Tibial artery (tissue), 4 donors: ENCODE data around the gene ROCK2.

Source experiments
- DNase-seq, 2 donors: peaks; one replicate each; pipeline ENCODE4 v3.0.0-alpha.2; 2019
- H3K27ac ChIP-seq, 2 donors: fragments of 200-600 bp; sonication (generic) in 1 of 2; 1 replicate in 1 of 2; 2 replicates in 1 of 2; pipeline ENCODE4 v1.5.1; 2018 to 2019; ENCODE audit warnings: mild to moderate bottlenecking in 1 of 2
- H3K27me3 ChIP-seq, 2 donors: fragments of 200-600 bp; sonication (generic) in 1 of 2; one replicate each; pipeline versions ENCODE4 v1.5.1 to v1.6.0; 2016 to 2019
- H3K36me3 ChIP-seq, 3 donors: fragments of 200-600 bp; sonication (generic) in 2 of 3; one replicate each; pipeline ENCODE4 v1.5.1; 2016 to 2019; ENCODE audit warnings: mild to moderate bottlenecking in 2 of 3
- H3K4me1 ChIP-seq, 4 donors: fragments of 200-600 bp; sonication (generic) in 2 of 4; 1 replicate in 3 of 4; 2 replicates in 1 of 4; pipeline ENCODE4 v1.5.1; 2016 to 2019
- H3K4me3 ChIP-seq, 2 donors: fragments of 200-600 bp; sonication (generic) in 1 of 2; 1 replicate in 1 of 2; 2 replicates in 1 of 2; pipeline ENCODE4 v1.5.1; 2018 to 2019; ENCODE audit warnings: mild to moderate bottlenecking in 2 of 2
- H3K9me3 ChIP-seq, 3 donors: fragments of 200-600 bp; sonication (generic) in 1 of 3; one replicate each; pipeline ENCODE4 v1.5.1; 2016 to 2019
- intact Hi-C: fragments of 100-400 bp; cut with DNase I; formaldehyde crosslinking; loops from one replicate; pipeline ENCODE4 v1.15.0; 2023; ENCODE audit warnings: low total_unique reads
- TF ChIP-seq, protein P1 (sequence below), 2 experiments: fragments of 200-600 bp in 1 of 2; fragments of 450-650 bp in 1 of 2; IDR thresholded peaks; one replicate each; pipeline ENCODE4 v1.5.1; 2017 to 2019; ENCODE audit warnings: antibody characterized with exemption in 2 of 2, mild to moderate bottlenecking in 1 of 2, moderate library complexity in 1 of 2

The ROCK2 gene

DNA sequence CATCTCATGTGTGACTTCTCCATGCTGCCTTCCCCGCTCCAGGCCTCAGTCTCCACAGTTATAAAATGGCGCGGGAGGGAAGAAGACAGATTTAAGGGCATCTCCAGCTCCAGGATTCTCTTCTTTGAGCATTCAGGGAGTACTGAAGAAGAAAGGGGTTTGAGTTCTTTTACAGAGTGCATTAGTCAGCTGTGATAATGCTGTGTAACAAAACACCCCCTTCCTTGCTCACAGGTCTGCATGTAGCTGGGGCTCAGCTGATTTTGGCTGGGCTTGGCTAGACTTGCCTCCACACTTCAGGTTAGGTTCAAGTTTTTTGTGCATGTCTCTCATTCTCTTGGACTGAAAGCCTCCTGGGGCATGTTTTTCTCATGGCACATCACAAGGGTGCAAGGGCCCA, 197.2 kb downstream of the ROCK2 start:
- DNase-seq = no peak
- Histone ChIP-seq H3K4me1 (no peaks in the 10 kb centered on the region), H3K36me3 (no peaks in the 10 kb centered on the region), H3K9me3 (no peaks in the 10 kb centered on the region), H3K4me3 (no peak overlapping the region), H3K27ac (no peak overlapping the region), H3K27me3 (peaks cover 0 to 9% of the 10 kb centered on the region in 2 donors)
- intact Hi-C loops = no loop called here
- TF ChIP-seq, protein P1, sequence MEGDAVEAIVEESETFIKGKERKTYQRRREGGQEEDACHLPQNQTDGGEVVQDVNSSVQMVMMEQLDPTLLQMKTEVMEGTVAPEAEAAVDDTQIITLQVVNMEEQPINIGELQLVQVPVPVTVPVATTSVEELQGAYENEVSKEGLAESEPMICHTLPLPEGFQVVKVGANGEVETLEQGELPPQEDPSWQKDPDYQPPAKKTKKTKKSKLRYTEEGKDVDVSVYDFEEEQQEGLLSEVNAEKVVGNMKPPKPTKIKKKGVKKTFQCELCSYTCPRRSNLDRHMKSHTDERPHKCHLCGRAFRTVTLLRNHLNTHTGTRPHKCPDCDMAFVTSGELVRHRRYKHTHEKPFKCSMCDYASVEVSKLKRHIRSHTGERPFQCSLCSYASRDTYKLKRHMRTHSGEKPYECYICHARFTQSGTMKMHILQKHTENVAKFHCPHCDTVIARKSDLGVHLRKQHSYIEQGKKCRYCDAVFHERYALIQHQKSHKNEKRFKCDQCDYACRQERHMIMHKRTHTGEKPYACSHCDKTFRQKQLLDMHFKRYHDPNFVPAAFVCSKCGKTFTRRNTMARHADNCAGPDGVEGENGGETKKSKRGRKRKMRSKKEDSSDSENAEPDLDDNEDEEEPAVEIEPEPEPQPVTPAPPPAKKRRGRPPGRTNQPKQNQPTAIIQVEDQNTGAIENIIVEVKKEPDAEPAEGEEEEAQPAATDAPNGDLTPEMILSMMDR (IDR thresholded peaks at IDR 0.05) = no peak

- Histone ChIP-seq H3K4me1 (no peaks in the 10 kb centered on the region), H3K27ac (no peak overlapping the region), H3K9me3 (no peaks in the 10 kb centered on the region), H3K4me3 (no peak overlapping the region), H3K36me3 (no peaks in the 10 kb centered on the region), H3K27me3 (peaks cover 0 to 9% of the 10 kb centered on the region in 2 donors)
- TF ChIP-seq, protein P1 (IDR thresholded peaks at IDR 0.05) = no peak
- no peak for DNase-seq
- intact Hi-C loops = no loop called here
Measured at GRCh38 chr2:11146076-11146475, 198.4 kb downstream of the ROCK2 start.

DNA sequence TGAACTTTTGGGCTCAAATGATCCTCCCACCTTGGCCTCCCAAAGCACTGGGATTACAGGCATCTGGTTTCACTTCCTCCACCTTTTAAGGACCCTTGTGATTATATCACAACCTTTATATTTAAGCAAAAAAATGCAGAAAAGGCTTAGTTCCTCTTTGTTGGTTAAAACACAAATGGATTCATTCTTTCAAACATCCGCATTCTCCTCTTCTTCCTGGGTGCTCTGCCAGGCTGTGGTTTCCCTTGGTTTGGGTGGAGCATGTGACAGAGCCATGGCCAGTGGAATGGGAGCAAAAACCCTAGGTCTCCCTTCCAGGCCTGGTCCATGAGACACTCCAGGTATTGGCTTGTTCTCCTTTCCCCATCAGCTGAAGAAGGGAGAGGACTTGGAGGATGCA, 199.1 kb downstream of the ROCK2 start:
- Histone ChIP-seq H3K4me3 (no peak overlapping the region), H3K36me3 (no peaks in the 10 kb centered on the region), H3K4me1 (no peaks in the 10 kb centered on the region), H3K27me3 (peaks cover 0 to 9% of the 10 kb centered on the region in 2 donors), H3K27ac (no peak overlapping the region), H3K9me3 (no peaks in the 10 kb centered on the region)
- intact Hi-C loops = no loop called here
- TF ChIP-seq, protein P1 (IDR thresholded peaks at IDR 0.05) = no peak
- no peak for DNase-seq

- H3K4me3 ChIP-seq = no peak overlapping the region
- H3K9me3 ChIP-seq = no peaks in the 10 kb centered on the region
- H3K4me1 ChIP-seq = no peaks in the 10 kb centered on the region
- H3K27ac ChIP-seq = no peak overlapping the region
- no peak for DNase-seq
- H3K36me3 ChIP-seq = no peaks in the 10 kb centered on the region
- peaks cover 0 to 9% of the 10 kb centered on the region in 2 donors for H3K27me3 ChIP-seq
- intact Hi-C loops = no loop called here
- TF ChIP-seq, protein P1 (IDR thresholded peaks at IDR 0.05) = no peak
Measured at GRCh38 chr2:11144738-11145079, 199.7 kb downstream of the ROCK2 start.

- TF ChIP-seq, protein P1 (IDR thresholded peaks at IDR 0.05) = no peak
- H3K27ac ChIP-seq = no peak overlapping the region
- H3K4me1 ChIP-seq = no peaks in the 10 kb centered on the region
- H3K4me3 ChIP-seq = no peak overlapping the region
- no peaks in the 10 kb centered on the region for H3K9me3 ChIP-seq
- peaks cover 0 to 9% of the 10 kb centered on the region in 2 donors for H3K27me3 ChIP-seq
- no peak for DNase-seq
- no peaks in the 10 kb centered on the region for H3K36me3 ChIP-seq
- intact Hi-C loops = no loop called here
Measured at GRCh38 chr2:11144077-11144737, 200.2 kb downstream of the ROCK2 start.

DNA sequence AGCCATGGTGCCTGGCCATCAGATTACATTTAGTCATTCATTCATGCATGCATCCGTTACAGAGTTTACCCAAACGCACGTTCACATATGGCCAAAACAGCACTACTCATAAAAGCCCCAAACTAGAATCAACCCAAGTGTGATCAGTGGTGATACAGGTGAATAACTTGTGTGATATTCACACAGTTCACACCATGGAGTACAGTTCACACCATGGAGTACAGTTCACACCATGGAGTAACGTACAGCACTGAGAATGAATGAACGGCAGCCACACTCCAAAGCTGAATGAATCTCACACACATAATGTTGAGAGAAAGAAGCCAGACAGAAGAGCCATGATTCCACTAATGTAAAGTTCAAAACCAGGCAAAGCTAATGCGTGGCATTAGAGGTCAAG, 201.4 kb downstream of the ROCK2 start:
- H3K4me3 ChIP-seq = no peak overlapping the region
- TF ChIP-seq, protein P1 (IDR thresholded peaks at IDR 0.05) = no peak
- no peaks in the 10 kb centered on the region for H3K36me3 ChIP-seq

More for the DNA sequence above, 201.4 kb downstream of the ROCK2 start:
- H3K4me1 ChIP-seq = no peaks in the 10 kb centered on the region
- no peak overlapping the region for H3K27ac ChIP-seq
- no peak for DNase-seq
- intact Hi-C loops = no loop called here
- peaks cover 0 to 9% of the 10 kb centered on the region in 2 donors for H3K27me3 ChIP-seq
- H3K9me3 ChIP-seq = no peaks in the 10 kb centered on the region
